Measurements from ENCODE around the gene GRIA3. TPM values are rescaled to one million over a fixed set of nuclear protein-coding genes. Genes with fewer than 3 reads are reported as not detected.
"Not testable (repeated sequence)": the region's sequence is repeated elsewhere in the genome, so short reads cannot be mapped to it uniquely, and the experiment has no call there.

Gene GRIA3
- total RNA-seq, 1 experiment from 2014 or later, result not detected

DNA sequence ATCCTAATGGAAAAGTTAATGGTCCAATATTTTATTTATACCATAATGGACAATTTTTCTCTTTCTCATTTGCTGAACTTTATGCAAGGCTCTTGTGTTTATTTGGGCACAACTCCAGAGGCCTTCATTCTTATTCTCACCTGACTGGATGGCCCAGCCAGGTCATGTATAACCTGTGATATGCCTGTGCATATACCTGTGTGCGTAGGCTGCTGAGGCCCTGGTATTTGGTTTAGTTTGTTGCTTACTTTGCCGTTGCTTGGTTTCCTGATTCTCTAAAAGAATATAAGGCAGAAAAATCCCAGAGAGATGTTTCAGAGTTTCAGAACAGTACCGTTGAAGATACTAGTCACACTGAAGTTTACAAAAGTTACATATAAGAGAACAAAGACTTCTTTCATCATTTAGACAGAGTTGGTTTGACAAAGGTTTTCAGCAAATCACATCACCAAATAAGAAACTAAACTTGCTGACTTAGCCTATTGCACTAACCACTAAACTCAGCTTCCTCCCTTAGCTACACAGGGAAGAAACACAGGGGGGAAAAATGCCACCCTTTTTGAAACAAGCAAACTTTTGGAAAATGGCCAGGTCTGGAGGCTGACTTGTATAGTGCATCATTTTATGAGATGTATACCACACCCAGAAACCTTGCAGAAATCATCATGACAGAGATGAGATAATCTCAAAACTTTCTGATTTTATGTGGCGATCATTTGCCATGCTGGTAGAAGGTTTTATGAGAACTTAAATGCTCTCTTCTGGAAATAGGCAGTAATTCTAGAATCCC lies 248.5 kb downstream of the GRIA3 start:
- ChIA-PET POLR2A (ENCODE audit: unreplicated experiment) (no interaction called here), CTCF (no interaction called here)
- Histone ChIP-seq H2AFZ (ENCODE audit: low read length) (peak overlapping the region; percentile 47), H3K27me3 (ENCODE audit: low read length) (no peaks in the 10 kb centered on the region), H4K20me1 (ENCODE audit: low read length) (no peaks in the 10 kb centered on the region), H3F3A (ENCODE audit: low read length, unreplicated experiment) (no peaks in the 10 kb centered on the region), H3K9me3 (ENCODE audit: low read length) (no peaks in the 10 kb centered on the region), H3K4me2 (ENCODE audit: low read length) (peak overlapping the region; percentile 68), H3K36me3 (ENCODE audit: low read depth, low read length) (no peaks in the 10 kb centered on the region), H3K4me3 (ENCODE audit: low read length) (no peak overlapping the region), H3K9ac (ENCODE audit: low read length) (peak overlapping the region; percentile 53), H3K9me2 (replicated peaks; ENCODE audit: low read length) (no peaks in the 10 kb centered on the region), H3K27ac (ENCODE audit: low read length) (peak overlapping the region; percentile 93), H3K4me1 (ENCODE audit: insufficient read depth, low read length) (peaks cover 21% of the 10 kb centered on the region), H3K79me2 (ENCODE audit: low read length) (no peaks in the 10 kb centered on the region)
- intact Hi-C loops (cut with micrococcal nuclease), result no loop called here
- ATAC-seq (peak; percentile 83), DNase-seq (peak; percentile 80)
- no peak for TF ChIP-seq EZH2 (IDR thresholded peaks at IDR 0.05; ENCODE audit: low read length, unreplicated experiment)
- TF ChIP-seq EZH2phosphoT487 (IDR thresholded peaks at IDR 0.05; ENCODE audit: borderline replicate concordance, low read length), result no peak
- TF ChIP-seq, protein P1, sequence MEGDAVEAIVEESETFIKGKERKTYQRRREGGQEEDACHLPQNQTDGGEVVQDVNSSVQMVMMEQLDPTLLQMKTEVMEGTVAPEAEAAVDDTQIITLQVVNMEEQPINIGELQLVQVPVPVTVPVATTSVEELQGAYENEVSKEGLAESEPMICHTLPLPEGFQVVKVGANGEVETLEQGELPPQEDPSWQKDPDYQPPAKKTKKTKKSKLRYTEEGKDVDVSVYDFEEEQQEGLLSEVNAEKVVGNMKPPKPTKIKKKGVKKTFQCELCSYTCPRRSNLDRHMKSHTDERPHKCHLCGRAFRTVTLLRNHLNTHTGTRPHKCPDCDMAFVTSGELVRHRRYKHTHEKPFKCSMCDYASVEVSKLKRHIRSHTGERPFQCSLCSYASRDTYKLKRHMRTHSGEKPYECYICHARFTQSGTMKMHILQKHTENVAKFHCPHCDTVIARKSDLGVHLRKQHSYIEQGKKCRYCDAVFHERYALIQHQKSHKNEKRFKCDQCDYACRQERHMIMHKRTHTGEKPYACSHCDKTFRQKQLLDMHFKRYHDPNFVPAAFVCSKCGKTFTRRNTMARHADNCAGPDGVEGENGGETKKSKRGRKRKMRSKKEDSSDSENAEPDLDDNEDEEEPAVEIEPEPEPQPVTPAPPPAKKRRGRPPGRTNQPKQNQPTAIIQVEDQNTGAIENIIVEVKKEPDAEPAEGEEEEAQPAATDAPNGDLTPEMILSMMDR (conservative IDR thresholded peaks at IDR 0.05; ENCODE audit: low read depth, low read length), result no peak
- BruUV-seq (replicated peaks), result no TSS peak

DNA sequence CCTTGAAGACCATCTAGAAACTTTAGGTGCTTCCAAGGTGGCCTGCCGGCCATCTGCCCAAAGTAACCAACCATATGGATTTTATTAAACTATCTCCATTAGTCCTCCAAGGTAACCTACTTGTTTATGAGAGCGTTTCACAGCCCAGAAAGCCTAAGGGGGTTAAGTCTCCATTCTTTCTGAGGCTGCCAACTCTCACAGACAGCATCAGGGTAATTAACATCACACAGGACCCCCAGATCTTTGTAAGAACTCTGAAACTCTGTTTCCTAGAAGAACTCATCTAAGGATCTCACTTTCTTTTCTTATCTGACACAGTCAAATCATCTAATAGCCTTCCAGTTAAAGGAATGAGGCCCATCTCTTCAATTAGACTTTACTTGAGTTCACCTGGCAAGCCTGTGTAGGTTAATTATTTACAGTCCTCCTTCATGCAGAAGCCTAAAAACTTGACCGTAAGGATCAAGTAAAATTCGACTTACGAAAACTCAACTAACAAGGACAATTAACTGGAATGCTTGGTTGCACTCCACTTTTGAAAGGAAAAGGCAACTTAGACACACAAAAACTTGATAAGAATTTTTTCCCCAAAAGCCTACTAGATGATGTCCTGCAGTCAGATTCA lies 252.5 kb downstream of the GRIA3 start:
- intact Hi-C loops (cut with micrococcal nuclease), result no loop called here
- no peak for ATAC-seq
- no peak overlapping the region for H2AFZ ChIP-seq (ENCODE audit: low read length)

DNA sequence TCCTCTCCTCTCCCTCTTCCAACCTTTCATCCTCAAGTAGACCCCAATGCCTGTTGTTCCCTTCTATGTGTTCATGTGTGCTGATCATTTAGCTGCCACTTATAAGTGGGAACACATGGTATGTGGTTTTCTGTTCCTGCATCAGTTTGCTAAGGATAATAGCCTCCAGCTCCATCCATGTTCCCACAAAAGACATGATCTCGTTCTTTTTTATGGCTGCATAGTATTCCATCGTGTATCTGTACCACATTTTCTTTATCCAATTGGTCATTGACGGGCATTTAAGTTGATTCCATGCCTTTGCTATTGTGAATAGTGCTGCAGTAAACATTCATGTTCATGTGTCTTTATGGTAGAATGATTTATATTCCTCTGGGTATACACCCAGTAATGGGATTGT lies 255.8 kb downstream of the GRIA3 start:
- H2AFZ ChIP-seq (ENCODE audit: low read length); H3K4me3 ChIP-seq (ENCODE audit: low read length); H3K4me2 ChIP-seq (ENCODE audit: low read length); ATAC-seq; H4K20me1 ChIP-seq (ENCODE audit: low read length); H3K9me3 ChIP-seq (ENCODE audit: low read length); H3K27me3 ChIP-seq (ENCODE audit: low read length); H3K27ac ChIP-seq (ENCODE audit: low read length); POLR2A ChIA-PET (ENCODE audit: unreplicated experiment); H3K9ac ChIP-seq (ENCODE audit: low read length); H3K9me2 ChIP-seq (replicated peaks; ENCODE audit: low read length); intact Hi-C loops (cut with micrococcal nuclease); DNase-seq; CTCF ChIA-PET; H3F3A ChIP-seq (ENCODE audit: low read length, unreplicated experiment); H3K79me2 ChIP-seq (ENCODE audit: low read length); BruUV-seq (replicated peaks); H3K36me3 ChIP-seq (ENCODE audit: low read depth, low read length); H3K4me1 ChIP-seq (ENCODE audit: insufficient read depth, low read length): not testable (repeated sequence)

More for the DNA sequence above, 252.5 kb downstream of the GRIA3 start:
- no TSS peak for BruUV-seq (replicated peaks)
- ChIA-PET CTCF (no interaction called here), POLR2A (ENCODE audit: unreplicated experiment) (no interaction called here)
- H3K4me2 ChIP-seq (ENCODE audit: low read length), result no peak overlapping the region
- TF ChIP-seq, protein P1 (conservative IDR thresholded peaks at IDR 0.05; ENCODE audit: low read depth, low read length), result no peak
- TF ChIP-seq EZH2 (IDR thresholded peaks at IDR 0.05; ENCODE audit: low read length, unreplicated experiment) (no peak), EZH2phosphoT487 (IDR thresholded peaks at IDR 0.05; ENCODE audit: borderline replicate concordance, low read length) (no peak)
- DNase-seq, result no peak
- peaks cover 21% of the 10 kb centered on the region for H3K4me1 ChIP-seq (ENCODE audit: insufficient read depth, low read length)
- H3K9ac ChIP-seq (ENCODE audit: low read length), result no peak overlapping the region
- no peaks in the 10 kb centered on the region for H3K27me3 ChIP-seq (ENCODE audit: low read length)
- no peak overlapping the region for H3K27ac ChIP-seq (ENCODE audit: low read length)
- no peaks in the 10 kb centered on the region for H3K9me2 ChIP-seq (replicated peaks; ENCODE audit: low read length)
- no peaks in the 10 kb centered on the region for H3F3A ChIP-seq (ENCODE audit: low read length, unreplicated experiment)
- no peaks in the 10 kb centered on the region for H3K9me3 ChIP-seq (ENCODE audit: low read length)
- H3K79me2 ChIP-seq (ENCODE audit: low read length), result no peaks in the 10 kb centered on the region
- no peak overlapping the region for H3K4me3 ChIP-seq (ENCODE audit: low read length)
- H3K36me3 ChIP-seq (ENCODE audit: low read depth, low read length), result no peaks in the 10 kb centered on the region
- no peaks in the 10 kb centered on the region for H4K20me1 ChIP-seq (ENCODE audit: low read length)
